Erythroblast (primary cell): ENCODE data around the gene LDB3.
A peak's percentile ranks its signal among the peaks of the same experiment; 100 is the strongest.

Experiments used
- DNase-seq, 2 experiments: peaks; one replicate each; lab custom pipeline; 2025; lab: John Stamatoyannopoulos, UW
- GATA1 ChIP-seq: IDR thresholded peaks from 2 replicates; pipeline ENCODE4 v1.6.1; 2011; ENCODE audit warnings: low read depth, mild to moderate bottlenecking, control low read depth, low read length, moderate library complexity
- POLR2A ChIP-seq: IDR thresholded peaks from 2 replicates; pipeline ENCODE4 v1.6.1; 2011; ENCODE audit warnings: mild to moderate bottlenecking, low read length

LDB3 gene

GRCh38 chr10:86705139-86705538 lies 36.8 kb downstream of the LDB3 start:
- no peak for TF ChIP-seq POLR2A

DNA sequence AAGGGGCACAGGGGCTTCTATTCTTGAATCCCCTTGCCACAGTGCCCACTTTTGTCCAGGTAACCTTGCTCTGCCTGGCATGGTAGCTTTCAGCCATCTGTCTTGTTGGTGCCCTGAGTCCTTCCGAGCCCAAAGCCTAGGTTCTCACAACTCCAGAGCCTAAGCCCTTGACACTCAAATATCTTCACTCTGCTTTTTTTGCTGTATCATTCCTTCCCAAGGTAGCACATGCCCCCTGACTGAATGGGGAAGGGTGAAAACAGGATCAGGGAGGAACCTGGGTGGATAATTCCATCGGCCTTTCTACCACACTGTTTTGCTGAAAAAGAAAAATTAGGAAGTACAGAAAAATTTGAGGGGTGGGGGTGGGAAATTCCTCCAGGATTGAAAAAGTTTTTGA lies 37.6 kb downstream of the LDB3 start:
- TF ChIP-seq POLR2A, result no peak
- no peak for DNase-seq

More at GRCh38 chr10:86705139-86705538, 36.8 kb downstream of the LDB3 start:
- no peak for DNase-seq

DNA sequence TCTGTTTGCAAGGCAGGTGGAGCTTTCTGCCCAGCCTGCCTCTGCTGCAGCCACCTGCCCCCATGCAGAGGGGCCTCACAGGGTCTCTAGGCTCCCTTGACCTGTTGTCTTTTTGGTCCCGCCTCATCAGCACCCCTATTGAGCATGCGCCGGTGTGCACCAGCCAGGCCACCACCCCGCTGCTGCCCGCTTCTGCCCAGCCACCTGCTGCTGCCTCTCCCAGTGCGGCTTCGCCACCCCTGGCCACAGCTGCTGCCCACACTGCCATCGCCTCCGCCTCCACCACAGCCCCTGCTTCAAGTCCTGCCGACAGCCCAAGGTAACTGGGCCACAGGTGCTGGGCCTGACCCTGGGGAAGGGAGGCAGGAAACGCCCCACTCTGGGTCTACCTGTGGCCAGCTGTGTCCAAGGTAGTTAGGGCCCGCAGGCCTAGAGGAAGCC lies 38.1 kb downstream of the LDB3 start:
- TF ChIP-seq GATA1, result no peak
- no peak for TF ChIP-seq POLR2A
- no peak for DNase-seq

DNA sequence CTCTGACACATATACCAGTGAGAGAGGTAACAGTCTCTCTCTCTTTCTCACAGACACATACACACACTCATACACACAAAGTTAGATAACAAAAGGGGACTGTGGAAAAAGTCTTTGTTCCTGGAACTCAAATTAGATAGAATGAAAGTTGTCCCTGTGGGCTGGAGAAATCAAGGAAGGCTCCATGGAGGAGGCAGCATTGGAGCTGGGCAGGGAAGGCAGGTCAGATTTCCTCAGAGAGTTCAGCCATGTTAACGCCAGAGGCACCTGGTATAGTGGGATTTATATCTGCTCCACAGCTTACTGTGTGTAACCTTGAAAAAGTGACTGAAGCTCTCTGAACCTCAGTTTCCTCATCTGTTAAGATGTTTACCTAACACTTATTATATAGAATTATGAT lies 38.7 kb downstream of the LDB3 start:
- TF ChIP-seq GATA1 (no peak), POLR2A (no peak)
- DNase-seq, result no peak

- DNase-seq, result no peak
- TF ChIP-seq GATA1, result no peak
- TF ChIP-seq POLR2A, result no peak
Observed at GRCh38 chr10:86707505-86707904, 39.2 kb downstream of the LDB3 start.

GRCh38 chr10:86708068-86708782 lies 39.9 kb downstream of the LDB3 start:
- no peak for DNase-seq
- no peak for TF ChIP-seq GATA1
- TF ChIP-seq POLR2A, result no peak

GRCh38 chr10:86708783-86709380 lies 40.6 kb downstream of the LDB3 start:
- DNase-seq, result no peak
- TF ChIP-seq POLR2A, result no peak
- TF ChIP-seq GATA1, result no peak

- no peak for DNase-seq
- TF ChIP-seq POLR2A (no peak), GATA1 (no peak)
Observed at GRCh38 chr10:86709396-86710185, 41.3 kb downstream of the LDB3 start.

- peak; percentile 69 for TF ChIP-seq POLR2A
- no peak for TF ChIP-seq GATA1
- peak; percentile 86 to 91 for DNase-seq
Observed at GRCh38 chr10:86710987-86711512, 42.7 kb downstream of the LDB3 start.

DNA sequence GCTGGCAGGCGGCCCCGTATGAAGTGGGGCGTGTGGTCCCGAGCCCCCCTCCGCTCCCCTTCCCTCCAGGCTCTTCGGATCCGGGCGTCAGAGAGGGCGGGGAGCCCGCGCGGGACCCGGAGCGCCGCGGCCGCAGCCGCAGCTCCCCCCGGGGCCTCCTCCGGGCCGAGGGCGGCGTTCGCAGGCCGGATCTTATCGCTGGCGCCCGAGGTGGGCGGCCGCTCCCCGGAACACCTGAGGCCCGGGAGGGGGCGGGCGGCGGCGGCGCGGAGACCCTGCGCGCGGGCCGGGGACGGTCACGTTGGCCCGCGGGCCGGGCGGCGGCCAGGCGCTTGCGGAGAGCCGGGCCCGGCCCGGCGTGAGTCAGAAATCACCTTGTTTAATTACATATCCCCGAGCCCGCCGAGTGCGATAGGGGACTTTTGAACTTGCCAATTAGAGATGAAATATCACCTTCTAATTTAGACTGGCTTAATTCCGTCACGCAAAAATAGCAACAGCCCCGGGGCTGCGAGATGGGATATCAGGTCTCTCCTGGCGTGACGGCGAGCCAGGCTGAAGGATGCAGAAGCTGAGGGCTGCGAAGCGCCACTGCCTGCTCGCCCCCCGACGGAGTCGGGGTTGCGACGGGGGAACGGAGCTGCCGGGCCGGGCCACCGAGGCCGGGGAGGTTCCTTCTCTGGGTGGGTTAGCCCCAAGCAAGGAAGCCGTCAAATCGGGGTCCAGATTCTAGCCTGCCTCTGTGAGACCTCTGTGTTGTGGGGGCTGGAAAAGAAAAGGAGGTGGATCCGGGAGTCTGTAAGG lies 43.4 kb downstream of the LDB3 start:
- peak; percentile 69 to 79 for DNase-seq
- TF ChIP-seq GATA1, result no peak
- peak; percentile 44 for TF ChIP-seq POLR2A

- TF ChIP-seq GATA1 (no peak), POLR2A (no peak)
- DNase-seq, result no peak
Observed at GRCh38 chr10:86712317-86712707, 44.0 kb downstream of the LDB3 start.

GRCh38 chr10:86715156-86715795 lies 47.0 kb downstream of the LDB3 start:
- TF ChIP-seq GATA1 (no peak), POLR2A (no peak)
- DNase-seq, result no peak

- DNase-seq, result no peak
- TF ChIP-seq POLR2A (no peak), GATA1 (no peak)
Observed at GRCh38 chr10:86715836-86716235, 47.5 kb downstream of the LDB3 start.
